Left lung (tissue), 10 donors: ENCODE measurements around the gene TBC1D10A. TPM values are rescaled to one million over a fixed set of nuclear protein-coding genes. Genes with fewer than 3 reads are reported as not detected.

Source experiments
- ATAC-seq: fragments of 200-7000 bp; cut with Tn5 transposase; one replicate; pipeline ENCODE4 v1.9.1; 2020; ENCODE audit warnings: moderate library complexity
- DNase-seq, 4 donors: peaks; one replicate each; pipeline ENCODE4 v3.0.0-alpha.2; 2013 to 2020
- H3K27ac ChIP-seq, 2 donors: fragments of 200-600 bp; sonication (generic) in 1 of 2; one replicate each; pipeline versions ENCODE4 v1.5.0 to v1.8.0; 2020 to 2021
- H3K27me3 ChIP-seq, 2 donors: fragments of 200-600 bp; sonication (generic) in 1 of 2; one replicate each; pipeline versions ENCODE4 v1.5.0 to v1.8.0; 2020 to 2021
- H3K36me3 ChIP-seq, 2 donors: fragments of 200-600 bp; sonication (generic) in 1 of 2; one replicate each; pipeline versions ENCODE4 v1.5.0 to v1.8.0; 2020 to 2021
- H3K4me1 ChIP-seq, 2 donors: fragments of 200-600 bp; one replicate each; pipeline ENCODE4 v1.8.0; 2021
- H3K4me3 ChIP-seq, 2 donors: fragments of 200-600 bp; sonication (generic) in 1 of 2; one replicate each; pipeline versions ENCODE4 v1.5.0 to v1.8.0; 2020 to 2021; ENCODE audit warnings: mild to moderate bottlenecking in 1 of 2
- H3K9me3 ChIP-seq, 2 donors: fragments of 200-600 bp; sonication (generic) in 1 of 2; one replicate each; pipeline versions ENCODE4 v1.5.0 to v1.8.0; 2020 to 2021
- intact Hi-C, 2 donors: fragments of 100-400 bp; cut with DNase I; formaldehyde crosslinking; loops; one replicate each; pipeline versions ENCODE4 v1.11.2 to v1.14.2; 2022
- polyA plus RNA-seq, 6 donors: library from polyadenylated mRNA; unstranded; fragments of 120-200 nt; gene quantifications; one replicate each; pipeline ENCODE4 v1.2.1, GENCODE V29; 2013; ENCODE audit not compliant: insufficient read length in 6 of 6
- total RNA-seq, 2 donors: library from RNA; stranded (reverse); fragmentation: NEBNext Ultra II Directional; extraction: Animal tissue kit (Norgen Biotek cat#: 25700); gene quantifications; one replicate each; pipeline ENCODE4 v1.2.1, GENCODE V29; 2021
- TF ChIP-seq, protein P1 (sequence below), 2 donors: fragments of 200-600 bp; sonication (generic) in 1 of 2; IDR thresholded peaks; one replicate each; pipeline versions ENCODE4 v1.5.0 to v1.8.0; 2021; ENCODE audit warnings: antibody characterized with exemption in 2 of 2
- donor health status: DM: no; HTN: yes; CAD: no.
- donor health status: DM: no; HTN: no; CAD: no.

Gene TBC1D10A
- total and polyA plus RNA-seq, 8 donors: 15.4 to 25.4 (median 18.2) TPM

GRCh38 chr22:30337461-30337778 lies 10.7 kb upstream of the TBC1D10A start:
- Histone ChIP-seq H3K4me3 (no peak overlapping the region), H3K27ac (no peak overlapping the region), H3K9me3 (no peaks in the 10 kb centered on the region), H3K36me3 (peaks cover 6 to 100% of the 10 kb centered on the region in 2 donors), H3K4me1 (no peaks in the 10 kb centered on the region), H3K27me3 (no peaks in the 10 kb centered on the region)
- TF ChIP-seq, protein P1, sequence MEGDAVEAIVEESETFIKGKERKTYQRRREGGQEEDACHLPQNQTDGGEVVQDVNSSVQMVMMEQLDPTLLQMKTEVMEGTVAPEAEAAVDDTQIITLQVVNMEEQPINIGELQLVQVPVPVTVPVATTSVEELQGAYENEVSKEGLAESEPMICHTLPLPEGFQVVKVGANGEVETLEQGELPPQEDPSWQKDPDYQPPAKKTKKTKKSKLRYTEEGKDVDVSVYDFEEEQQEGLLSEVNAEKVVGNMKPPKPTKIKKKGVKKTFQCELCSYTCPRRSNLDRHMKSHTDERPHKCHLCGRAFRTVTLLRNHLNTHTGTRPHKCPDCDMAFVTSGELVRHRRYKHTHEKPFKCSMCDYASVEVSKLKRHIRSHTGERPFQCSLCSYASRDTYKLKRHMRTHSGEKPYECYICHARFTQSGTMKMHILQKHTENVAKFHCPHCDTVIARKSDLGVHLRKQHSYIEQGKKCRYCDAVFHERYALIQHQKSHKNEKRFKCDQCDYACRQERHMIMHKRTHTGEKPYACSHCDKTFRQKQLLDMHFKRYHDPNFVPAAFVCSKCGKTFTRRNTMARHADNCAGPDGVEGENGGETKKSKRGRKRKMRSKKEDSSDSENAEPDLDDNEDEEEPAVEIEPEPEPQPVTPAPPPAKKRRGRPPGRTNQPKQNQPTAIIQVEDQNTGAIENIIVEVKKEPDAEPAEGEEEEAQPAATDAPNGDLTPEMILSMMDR (IDR thresholded peaks at IDR 0.05): no peak
- intact Hi-C loops: no loop called here
- DNase-seq (no peak), ATAC-seq (no peak)

DNA sequence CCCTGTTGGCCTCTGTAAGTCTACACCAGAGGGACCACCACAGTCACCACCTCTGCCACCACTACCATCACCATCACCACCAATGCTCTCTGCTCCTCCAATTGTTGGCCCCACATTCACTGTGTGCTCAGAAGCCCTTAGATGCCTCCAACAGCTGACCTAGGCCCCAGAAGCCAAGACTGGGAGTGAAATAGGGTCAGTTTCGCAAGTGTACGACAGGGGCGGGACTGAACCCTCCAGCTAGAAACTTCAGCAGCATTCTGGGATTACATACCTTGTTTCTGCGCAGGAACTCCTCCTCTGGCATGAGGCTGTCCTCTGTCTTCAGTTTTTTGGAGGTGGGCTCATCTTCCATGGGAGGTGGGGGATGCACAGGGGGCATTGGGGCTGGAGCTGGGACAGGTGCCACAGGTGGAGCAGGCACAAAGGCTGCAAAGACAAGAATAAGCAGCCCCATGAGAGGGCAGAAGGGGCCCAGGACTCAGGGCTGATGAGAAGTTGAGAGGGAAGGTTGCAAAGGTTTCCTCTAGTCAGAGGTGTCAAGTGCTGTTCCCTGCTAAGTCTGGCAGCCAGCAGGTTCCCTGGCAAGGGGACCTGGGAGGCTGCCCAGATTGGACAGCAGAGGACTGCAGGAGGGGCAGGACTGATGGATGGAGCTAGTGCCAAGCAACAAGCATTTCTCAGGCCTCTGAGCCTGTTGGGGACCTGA lies 10.2 kb upstream of the TBC1D10A start:
- TF ChIP-seq, protein P1 (IDR thresholded peaks at IDR 0.05): no peak
- H3K27ac ChIP-seq: no peak overlapping the region
- H3K4me3 ChIP-seq: no peak overlapping the region
- intact Hi-C loops: no loop called here
- DNase-seq: no peak
- H3K36me3 ChIP-seq: peaks cover 6 to 100% of the 10 kb centered on the region in 2 donors
- no peak for ATAC-seq
- H3K27me3 ChIP-seq: no peaks in the 10 kb centered on the region
- H3K9me3 ChIP-seq: no peaks in the 10 kb centered on the region
- no peaks in the 10 kb centered on the region for H3K4me1 ChIP-seq

DNA sequence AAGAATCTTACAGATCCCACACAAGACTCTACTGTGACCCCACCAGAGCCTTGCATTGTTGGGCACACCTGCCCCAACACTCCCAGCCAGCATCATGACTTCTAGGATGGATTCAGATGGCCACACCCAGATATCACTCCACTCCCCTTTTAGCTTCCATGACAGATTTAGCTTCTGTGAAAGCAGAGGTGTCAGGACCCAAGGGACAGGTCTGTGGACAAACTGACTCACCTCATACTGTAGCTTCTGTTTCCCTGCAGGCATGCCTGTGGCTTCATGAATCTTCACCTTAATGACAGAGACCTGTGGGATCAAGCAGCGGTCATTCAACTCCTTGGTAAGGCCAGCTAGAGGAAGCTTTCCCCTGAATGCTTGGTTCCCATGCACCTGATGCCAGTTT lies 8.5 kb upstream of the TBC1D10A start:
- Histone ChIP-seq H3K36me3 (peaks cover 6 to 100% of the 10 kb centered on the region in 2 donors), H3K27me3 (no peaks in the 10 kb centered on the region)
- no peak for ATAC-seq

DNA sequence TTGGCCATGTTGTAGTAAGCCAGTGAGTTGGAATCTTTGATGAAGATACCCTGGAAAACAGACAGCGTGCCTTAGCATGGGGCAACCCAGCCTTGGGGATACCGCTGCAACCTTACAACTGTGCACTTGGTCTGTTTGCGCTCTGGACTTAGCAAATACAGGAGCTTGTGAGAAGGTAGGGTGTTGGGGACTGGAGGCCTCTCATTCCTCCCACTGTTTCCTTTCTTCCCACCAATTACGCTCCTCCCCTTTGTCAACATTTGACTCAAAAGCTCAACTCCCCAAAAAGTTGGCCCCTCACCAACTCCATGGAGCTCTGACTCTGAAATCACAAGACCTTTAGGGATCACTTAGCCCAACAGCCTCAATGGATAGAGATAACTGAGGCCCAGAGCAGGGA lies 7.9 kb upstream of the TBC1D10A start:
- ATAC-seq: no peak
- no peak overlapping the region for H3K4me3 ChIP-seq
- no peaks in the 10 kb centered on the region for H3K27me3 ChIP-seq
- H3K4me1 ChIP-seq: no peaks in the 10 kb centered on the region
- TF ChIP-seq, protein P1 (IDR thresholded peaks at IDR 0.05): no peak
- no peak overlapping the region for H3K27ac ChIP-seq
- H3K9me3 ChIP-seq: no peaks in the 10 kb centered on the region
- DNase-seq: peak in 1 of 4 donors; percentile 23
- intact Hi-C loops: no loop called here
- H3K36me3 ChIP-seq: peaks cover 6 to 100% of the 10 kb centered on the region in 2 donors

More for the DNA sequence above, 8.5 kb upstream of the TBC1D10A start:
- no peak overlapping the region for H3K27ac ChIP-seq
- no peaks in the 10 kb centered on the region for H3K4me1 ChIP-seq
- intact Hi-C loops: no loop called here
- no peak for DNase-seq
- TF ChIP-seq, protein P1 (IDR thresholded peaks at IDR 0.05): no peak
- no peaks in the 10 kb centered on the region for H3K9me3 ChIP-seq
- H3K4me3 ChIP-seq: no peak overlapping the region

- Histone ChIP-seq H3K27ac (no peak overlapping the region), H3K4me3 (no peak overlapping the region), H3K9me3 (no peaks in the 10 kb centered on the region), H3K27me3 (no peaks in the 10 kb centered on the region), H3K4me1 (no peaks in the 10 kb centered on the region), H3K36me3 (peaks cover 6 to 100% of the 10 kb centered on the region in 2 donors)
- DNase-seq (no peak), ATAC-seq (no peak)
- TF ChIP-seq, protein P1 (IDR thresholded peaks at IDR 0.05): no peak
- intact Hi-C loops: no loop called here
These were observed 7.0 kb upstream of the TBC1D10A start for GRCh38 chr22:30333707-30334087.
